Lower leg skin (tissue), 3 donors: ENCODE measurements around the gene SH2D2A.

Source experiments
- CTCF ChIP-seq, 3 donors: fragments of 450-650 bp; IDR thresholded peaks; one replicate each; pipeline ENCODE4 v1.5.1; 2016; ENCODE audit warnings: antibody characterized with exemption in 3 of 3, mild to moderate bottlenecking in 3 of 3, moderate library complexity in 2 of 3
- POLR2A ChIP-seq, 2 donors: fragments of 450-650 bp; IDR thresholded peaks; one replicate each; pipeline ENCODE4 v1.6.1; 2016 to 2017; ENCODE audit warnings: antibody characterized with exemption in 2 of 2, mild to moderate bottlenecking in 1 of 2, moderate library complexity in 1 of 2

GRCh38 chr1:156766298-156767100, 50.1 kb downstream of the SH2D2A start:
- TF ChIP-seq CTCF (IDR thresholded peaks at IDR 0.05) (no peak), POLR2A (IDR thresholded peaks at IDR 0.05) (no peak)
